LoVo (cell line): ENCODE measurements around the gene ARPC1A.
"Not testable (repeated sequence)": the region's sequence is repeated elsewhere in the genome, so short reads cannot be mapped to it uniquely, and the experiment has no call there.

ENCODE experiments used
- DNase-seq: peaks from one replicate; pipeline ENCODE4 v3.0.0-alpha.2; 2016; ENCODE audit warnings: low spot score

The ARPC1A gene

GRCh38 chr7:99371376-99371920 lies 45.8 kb downstream of the ARPC1A start:
- no peak for DNase-seq

GRCh38 chr7:99372275-99373090 lies 46.8 kb downstream of the ARPC1A start:
- no peak for DNase-seq

GRCh38 chr7:99373091-99374066 lies 47.7 kb downstream of the ARPC1A start:
- DNase-seq, result no peak

- peak; percentile 78 for DNase-seq
Observed at GRCh38 chr7:99374111-99375064, 48.7 kb downstream of the ARPC1A start, which contains the start of gene ARPC1B. Gene ARPC1B (plus strand): TSS chr7:99374730. CDS start chr7:99385715, 10,985 bp downstream.

- DNase-seq, result peak; percentile 79
Observed at GRCh38 chr7:99375070-99375807, 49.5 kb downstream of the ARPC1A start.

- DNase-seq, result no peak
Observed at GRCh38 chr7:99379043-99379577, 53.4 kb downstream of the ARPC1A start.

- not testable (repeated sequence) for DNase-seq
Observed at GRCh38 chr7:99379693-99380031, 54.0 kb downstream of the ARPC1A start.

- DNase-seq, result no peak
Observed at GRCh38 chr7:99380032-99380822, 54.5 kb downstream of the ARPC1A start.

GRCh38 chr7:99380823-99381663 lies 55.3 kb downstream of the ARPC1A start:
- DNase-seq, result no peak

GRCh38 chr7:99381664-99382075 lies 56.0 kb downstream of the ARPC1A start:
- no peak for DNase-seq

GRCh38 chr7:99383203-99383602 lies 57.5 kb downstream of the ARPC1A start:
- no peak for DNase-seq

- no peak for DNase-seq
Observed at GRCh38 chr7:99383791-99384370, 58.2 kb downstream of the ARPC1A start.

GRCh38 chr7:99384523-99384922 lies 58.8 kb downstream of the ARPC1A start:
- DNase-seq, result no peak

GRCh38 chr7:99385564-99385963 lies 59.9 kb downstream of the ARPC1A start:
- DNase-seq, result no peak

- DNase-seq, result no peak
Observed at GRCh38 chr7:99386584-99387238, 61.0 kb downstream of the ARPC1A start.

GRCh38 chr7:99387239-99387635 lies 61.5 kb downstream of the ARPC1A start:
- not testable (repeated sequence) for DNase-seq

- DNase-seq, result no peak
Observed at GRCh38 chr7:99387912-99388311, 62.2 kb downstream of the ARPC1A start.

GRCh38 chr7:99389772-99390171 lies 64.1 kb downstream of the ARPC1A start:
- no peak for DNase-seq
